Activated T-cell treated with anti-CD3 and anti-CD28 coated beads, Interleukin-2, amount 50 U/mL, for 24 hours (primary cell): ENCODE results near the gene ERRFI1.
"Not testable (repeated sequence)": the region's sequence is repeated elsewhere in the genome, so short reads cannot be mapped to it uniquely, and the experiment has no call there.

ENCODE experiments used
- DNase-seq: peaks from one replicate; pipeline ENCODE4 v3.0.0-alpha.2; 2020
- H3K27ac Mint-ChIP-seq: 2 replicates; pipeline ENCODE4 v1.8.0; 2020; ENCODE audit warnings: mild to moderate bottlenecking, mixed read lengths
- H3K27me3 Mint-ChIP-seq: 2 replicates; pipeline ENCODE4 v1.8.0; 2020; ENCODE audit warnings: mixed read lengths
- H3K36me3 Mint-ChIP-seq: 2 replicates; pipeline ENCODE4 v1.8.0; 2020; ENCODE audit warnings: low read depth, mixed read lengths
- H3K4me1 Mint-ChIP-seq: 2 replicates; pipeline ENCODE4 v1.8.0; 2020; ENCODE audit warnings: low read depth, mixed read lengths
- H3K4me3 Mint-ChIP-seq: 2 replicates; pipeline ENCODE4 v1.8.0; 2020; ENCODE audit warnings: mild to moderate bottlenecking, moderate library complexity, mixed read lengths
- H3K9me3 Mint-ChIP-seq: 2 replicates; pipeline ENCODE4 v1.8.0; 2020; ENCODE audit warnings: mixed read lengths

ERRFI1 gene, protein sequence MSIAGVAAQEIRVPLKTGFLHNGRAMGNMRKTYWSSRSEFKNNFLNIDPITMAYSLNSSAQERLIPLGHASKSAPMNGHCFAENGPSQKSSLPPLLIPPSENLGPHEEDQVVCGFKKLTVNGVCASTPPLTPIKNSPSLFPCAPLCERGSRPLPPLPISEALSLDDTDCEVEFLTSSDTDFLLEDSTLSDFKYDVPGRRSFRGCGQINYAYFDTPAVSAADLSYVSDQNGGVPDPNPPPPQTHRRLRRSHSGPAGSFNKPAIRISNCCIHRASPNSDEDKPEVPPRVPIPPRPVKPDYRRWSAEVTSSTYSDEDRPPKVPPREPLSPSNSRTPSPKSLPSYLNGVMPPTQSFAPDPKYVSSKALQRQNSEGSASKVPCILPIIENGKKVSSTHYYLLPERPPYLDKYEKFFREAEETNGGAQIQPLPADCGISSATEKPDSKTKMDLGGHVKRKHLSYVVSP

DNA sequence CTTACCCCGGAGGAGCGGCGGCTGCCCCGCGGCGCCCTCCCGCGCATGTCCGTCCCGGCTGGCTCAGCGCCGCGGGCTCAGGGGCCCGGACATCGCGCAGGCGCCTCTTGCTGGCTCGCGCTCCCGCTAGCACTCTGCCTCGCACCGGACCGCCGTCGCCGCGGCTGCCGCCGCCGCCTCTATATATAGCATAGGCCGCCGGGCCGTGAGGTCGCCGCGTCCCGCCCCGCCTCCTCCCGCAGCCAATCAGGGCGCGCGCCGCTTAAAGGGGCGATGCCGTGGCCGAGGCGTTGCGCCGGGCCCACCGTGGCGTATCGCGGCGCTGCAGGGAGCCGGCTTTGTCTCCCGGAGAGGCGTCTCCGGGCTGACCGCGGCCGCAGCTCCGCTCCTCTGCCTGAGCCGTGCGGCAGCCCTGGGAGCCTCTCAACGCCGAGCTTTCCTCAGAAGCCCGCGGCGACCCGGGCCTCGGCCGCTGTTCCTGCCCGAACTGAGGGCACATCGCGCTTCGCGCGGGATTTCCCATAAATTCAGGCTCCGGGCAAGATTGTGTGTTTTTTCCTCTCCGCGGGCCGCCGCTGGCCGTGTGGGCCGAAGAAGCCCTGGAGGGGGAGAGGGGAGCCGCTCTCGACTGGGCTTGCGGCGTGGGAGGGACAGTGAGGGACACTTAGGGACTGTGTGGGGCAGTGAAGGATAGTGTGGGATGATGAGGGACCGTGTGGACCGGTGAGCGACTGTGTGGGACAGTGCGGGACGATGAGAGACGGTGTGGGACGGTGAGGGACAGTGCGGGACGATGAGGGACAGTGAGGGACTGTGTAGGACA, at the start of gene ERRFI1:
Gene ERRFI1 (minus strand): TSS at position 157 of the 823 bp plus-strand sequence. CDS start 10,690 bp downstream, outside the sequence.
- DNase-seq = peak; percentile 93
- no peaks in the 10 kb centered on the region for H3K9me3 Mint-ChIP-seq
- H3K36me3 Mint-ChIP-seq = peaks cover 3% of the 10 kb centered on the region
- H3K4me1 Mint-ChIP-seq = peaks cover 12% of the 10 kb centered on the region
- peaks cover 31% of the 10 kb centered on the region for H3K27me3 Mint-ChIP-seq
- H3K4me3 Mint-ChIP-seq = peak within 1 kb of the TSS; percentile 79
- peak within 1 kb of the TSS; percentile 52 for H3K27ac Mint-ChIP-seq

DNA sequence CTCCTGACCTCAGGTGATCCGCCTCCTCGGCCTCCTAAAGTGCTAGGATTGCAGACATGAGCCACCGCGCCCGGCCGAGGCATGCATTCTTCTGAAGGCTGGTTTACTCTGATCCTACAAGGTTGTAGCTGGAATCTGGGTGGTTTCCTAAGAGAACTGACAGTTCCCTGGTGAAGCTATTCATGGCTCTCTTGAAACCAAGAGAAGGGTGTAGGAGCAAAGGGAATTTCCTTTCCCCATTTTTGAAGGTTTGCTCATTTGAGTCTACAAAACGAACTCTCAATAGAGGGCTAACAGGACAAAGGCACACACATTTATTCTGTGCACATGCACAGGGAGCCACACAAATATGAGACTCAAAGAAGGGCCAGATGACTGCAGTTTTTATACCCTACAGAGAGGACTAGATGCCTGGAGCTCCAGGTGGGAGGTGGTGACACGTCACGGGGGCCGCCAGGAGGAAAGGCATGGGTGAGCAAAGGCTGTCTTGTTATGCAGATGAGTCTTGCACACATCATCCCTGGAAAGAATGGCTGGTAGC, 49.5 kb upstream of the ERRFI1 start:
- Mint-ChIP-seq H3K27ac (no peak overlapping the region), H3K4me1 (peaks cover 8% of the 10 kb centered on the region), H3K36me3 (no peaks in the 10 kb centered on the region), H3K9me3 (no peaks in the 10 kb centered on the region), H3K4me3 (no peak overlapping the region), H3K27me3 (peaks cover 6% of the 10 kb centered on the region)
- no peak for DNase-seq

DNA sequence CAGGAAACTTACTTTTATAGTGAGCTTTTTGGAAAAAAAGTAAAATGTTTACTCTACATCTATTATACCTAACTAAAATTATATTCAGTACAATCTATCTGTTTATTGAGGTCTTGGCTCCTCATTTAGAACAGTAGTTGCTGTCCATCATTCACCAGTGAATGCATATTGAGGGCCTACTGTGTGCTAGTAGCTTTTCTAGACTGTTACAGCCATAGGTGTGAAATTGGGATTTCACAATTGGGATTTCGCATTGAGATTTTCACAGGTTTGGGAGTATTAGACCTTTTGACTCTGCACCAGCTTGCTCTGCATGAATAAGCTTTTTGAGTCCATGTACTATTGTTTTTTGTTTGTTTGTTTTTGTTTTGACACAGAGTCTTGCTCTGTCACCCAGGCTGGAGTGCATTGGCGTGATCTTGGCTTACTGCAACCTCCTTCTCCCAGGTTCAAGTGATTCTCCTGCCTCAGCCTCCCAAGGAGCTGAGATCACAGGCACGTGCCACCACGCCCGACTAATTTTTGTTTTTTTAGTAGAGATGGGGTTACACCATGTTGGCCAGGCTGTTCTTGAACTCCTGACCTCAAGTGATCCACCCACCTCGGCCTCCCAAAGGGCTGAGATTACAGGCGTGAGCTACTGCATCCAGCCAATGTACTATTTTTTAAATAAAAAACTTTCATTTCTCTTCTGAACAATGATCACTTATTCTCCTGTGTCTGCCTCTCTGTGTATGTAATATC, 47.2 kb upstream of the ERRFI1 start:
- H3K4me3 Mint-ChIP-seq = no peak overlapping the region
- H3K36me3 Mint-ChIP-seq = no peaks in the 10 kb centered on the region
- peaks cover 6% of the 10 kb centered on the region for H3K27me3 Mint-ChIP-seq
- no peaks in the 10 kb centered on the region for H3K9me3 Mint-ChIP-seq
- no peak for DNase-seq
- peaks cover 5% of the 10 kb centered on the region for H3K4me1 Mint-ChIP-seq
- H3K27ac Mint-ChIP-seq = no peak overlapping the region

DNA sequence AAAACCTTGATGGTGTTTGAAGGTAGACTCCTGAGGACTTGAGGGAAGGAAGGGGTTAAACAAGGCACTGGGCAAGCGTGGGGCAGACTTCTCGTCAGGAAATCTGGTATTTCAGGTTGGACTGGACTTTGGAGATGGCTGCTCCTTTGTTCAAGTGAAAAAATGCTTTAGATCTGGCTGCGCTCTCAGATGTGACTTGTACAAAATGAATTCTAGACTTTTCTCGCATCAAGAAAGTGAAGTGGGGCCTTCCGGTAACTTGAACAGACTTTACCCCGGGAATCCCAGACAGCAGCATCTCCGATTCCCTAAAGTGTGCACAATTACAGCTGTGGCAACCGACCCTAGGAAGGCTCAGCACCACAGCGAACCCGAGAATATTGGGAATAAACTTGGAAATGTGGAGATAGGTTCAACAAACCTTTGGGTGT, 44.3 kb upstream of the ERRFI1 start:
- Mint-ChIP-seq H3K4me1 (no peaks in the 10 kb centered on the region), H3K9me3 (no peaks in the 10 kb centered on the region), H3K27me3 (peaks cover 5% of the 10 kb centered on the region), H3K4me3 (no peak overlapping the region), H3K27ac (no peak overlapping the region), H3K36me3 (no peaks in the 10 kb centered on the region)
- no peak for DNase-seq

DNA sequence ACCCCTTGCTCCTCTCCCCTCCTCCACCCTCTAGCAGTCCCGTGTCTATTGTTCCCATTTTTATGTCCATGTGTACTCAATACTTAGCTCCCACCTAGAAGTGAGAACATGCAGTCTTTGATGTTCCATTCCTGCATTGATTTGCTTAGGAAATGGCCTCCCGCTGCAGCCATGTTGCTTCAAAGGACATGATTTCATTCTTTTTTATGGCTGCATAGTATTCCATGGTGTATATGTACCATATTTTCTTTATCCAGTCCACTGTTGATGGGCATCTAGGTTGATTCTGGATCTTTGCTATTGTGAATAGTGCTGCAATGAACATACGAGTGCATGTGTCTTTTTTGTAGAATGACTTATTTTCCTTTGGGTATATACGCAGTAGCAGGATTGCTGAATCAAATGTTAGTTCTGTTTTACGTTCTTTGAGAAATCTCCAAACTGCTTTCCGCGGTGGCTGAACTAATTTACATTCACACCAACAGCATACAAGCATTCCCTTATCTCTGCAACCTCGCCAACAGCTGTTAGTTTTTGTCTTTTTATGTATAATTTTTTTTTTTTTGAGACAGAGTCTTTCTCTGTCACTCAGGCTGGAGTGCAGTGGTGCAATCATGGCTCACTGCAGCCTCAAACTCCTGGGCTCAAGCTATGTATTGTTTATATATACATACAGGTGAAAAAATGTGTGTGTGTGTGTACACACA, 43.7 kb upstream of the ERRFI1 start:
- H3K9me3 Mint-ChIP-seq = not testable (repeated sequence)

DNA sequence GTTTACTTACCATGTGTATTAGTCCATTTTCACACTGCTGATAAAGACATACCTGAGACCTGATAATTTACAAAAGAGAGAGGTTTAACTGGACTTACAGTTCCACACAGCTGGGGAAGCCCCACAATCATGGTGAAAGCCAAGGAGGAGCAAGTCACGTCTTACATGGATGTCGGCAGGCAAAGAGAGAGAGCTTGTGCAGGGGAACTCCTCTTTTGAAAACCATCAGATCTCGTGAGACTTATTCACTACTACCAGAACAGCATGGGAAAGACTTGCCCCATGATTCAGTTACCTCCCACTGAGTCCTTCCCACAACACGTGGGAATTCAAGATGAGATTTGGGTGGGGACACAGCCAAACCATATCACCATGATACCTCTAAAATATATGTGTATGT, 39.3 kb upstream of the ERRFI1 start:
- Mint-ChIP-seq H3K9me3 (no peaks in the 10 kb centered on the region), H3K27me3 (peaks cover 11% of the 10 kb centered on the region), H3K27ac (no peak overlapping the region), H3K4me3 (no peak overlapping the region), H3K36me3 (no peaks in the 10 kb centered on the region), H3K4me1 (no peaks in the 10 kb centered on the region)
- no peak for DNase-seq

More for the DNA sequence above, 43.7 kb upstream of the ERRFI1 start:
- H3K27me3 Mint-ChIP-seq = peaks cover 11% of the 10 kb centered on the region
- H3K27ac Mint-ChIP-seq, H3K4me1 Mint-ChIP-seq, DNase-seq, H3K36me3 Mint-ChIP-seq, H3K4me3 Mint-ChIP-seq: not testable (repeated sequence)

DNA sequence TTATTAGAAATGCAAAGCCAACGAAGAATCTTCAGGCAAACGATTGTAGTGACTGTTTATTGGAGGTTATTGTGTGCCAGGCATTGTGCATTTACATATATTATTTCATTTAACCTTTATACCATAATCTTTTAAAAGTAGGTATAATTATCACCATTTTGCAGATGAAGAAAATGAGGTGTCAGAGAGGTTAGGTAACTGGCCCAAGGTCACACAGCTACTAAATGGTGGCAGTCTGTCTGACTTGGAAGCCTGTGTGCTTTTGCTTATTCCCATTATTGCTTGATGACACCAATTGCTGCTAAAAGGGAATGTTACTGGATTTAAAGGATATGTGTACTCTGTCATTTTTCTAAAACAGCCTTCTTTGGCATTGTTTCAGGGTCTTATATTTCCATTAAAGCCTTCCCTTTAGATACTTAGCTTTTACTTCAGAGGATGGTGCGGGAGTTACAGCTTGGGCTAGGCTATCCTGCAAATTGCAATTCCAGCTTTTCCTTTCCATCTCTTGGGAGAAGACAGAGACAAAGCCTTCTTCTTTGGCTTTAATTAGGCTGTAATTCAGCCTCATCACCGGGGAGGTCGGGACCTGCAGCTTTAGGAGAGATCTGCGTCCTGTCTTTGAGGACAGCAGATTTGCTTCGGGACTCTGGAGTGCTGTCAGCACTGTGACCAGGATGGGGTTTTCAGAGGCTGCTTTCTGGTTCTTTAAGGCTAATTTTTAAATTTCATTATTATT, 37.4 kb upstream of the ERRFI1 start:
- Mint-ChIP-seq H3K27ac (no peak overlapping the region), H3K9me3 (no peaks in the 10 kb centered on the region), H3K4me3 (no peak overlapping the region), H3K4me1 (no peaks in the 10 kb centered on the region), H3K36me3 (no peaks in the 10 kb centered on the region), H3K27me3 (peaks cover 11% of the 10 kb centered on the region)
- DNase-seq = no peak

DNA sequence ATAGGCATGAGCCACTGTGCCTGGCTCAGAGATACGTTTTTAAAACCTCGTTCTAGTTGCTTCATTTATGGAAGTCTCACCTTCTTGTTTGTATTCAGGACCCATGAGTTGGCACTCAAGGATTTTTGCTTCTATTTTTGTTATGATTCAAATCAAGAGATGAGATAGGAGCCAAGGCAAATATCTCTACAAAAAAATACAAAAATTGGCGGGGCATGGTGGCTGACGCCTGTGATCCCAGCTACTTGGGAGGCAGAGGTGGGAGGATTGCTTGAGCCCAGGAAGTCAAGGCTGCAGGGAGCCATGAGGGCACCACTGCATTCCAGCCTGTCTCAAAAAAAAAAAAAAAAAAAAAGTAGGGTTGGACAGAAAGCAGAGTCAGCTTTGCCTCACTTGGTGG, 36.8 kb upstream of the ERRFI1 start:
- Mint-ChIP-seq H3K36me3 (no peaks in the 10 kb centered on the region), H3K4me3 (no peak overlapping the region), H3K4me1 (no peaks in the 10 kb centered on the region), H3K9me3 (no peaks in the 10 kb centered on the region), H3K27ac (no peak overlapping the region), H3K27me3 (peaks cover 11% of the 10 kb centered on the region)
- no peak for DNase-seq

DNA sequence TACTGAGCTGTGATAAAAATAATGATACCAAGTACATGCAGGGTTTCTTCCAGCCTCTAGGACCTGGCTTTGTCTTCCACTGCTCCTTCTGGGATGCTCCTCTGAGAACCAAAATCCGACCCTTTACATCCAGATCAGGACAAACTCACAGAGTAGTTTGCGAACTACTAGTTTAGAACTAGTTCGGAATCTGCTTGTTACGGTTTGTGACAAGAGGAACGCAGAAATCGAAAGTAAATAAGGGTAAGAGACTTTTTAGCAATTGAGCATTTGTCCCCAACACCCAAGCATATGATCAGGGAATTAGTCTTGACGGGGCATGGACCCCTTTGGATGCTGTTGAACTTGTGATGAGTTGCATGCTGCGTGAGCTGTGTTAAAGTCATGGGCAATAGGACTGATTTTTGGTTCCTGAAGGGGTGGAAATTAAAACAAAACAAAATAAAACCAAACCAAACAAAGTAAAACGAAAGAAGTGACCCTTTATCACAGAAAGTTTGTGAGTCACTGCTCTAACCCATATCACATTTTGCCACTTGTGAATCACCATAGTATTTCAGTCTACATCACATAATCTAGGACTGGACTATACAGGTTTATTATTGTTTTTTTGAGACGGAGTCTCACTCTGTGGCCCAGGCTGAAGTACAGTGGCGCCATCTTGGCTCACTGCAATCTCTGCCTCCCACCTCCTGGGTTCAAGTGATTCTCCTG, 35.7 kb upstream of the ERRFI1 start:
- Mint-ChIP-seq H3K4me3 (no peak overlapping the region), H3K27ac (no peak overlapping the region), H3K27me3 (peaks cover 11% of the 10 kb centered on the region), H3K36me3 (no peaks in the 10 kb centered on the region), H3K9me3 (no peaks in the 10 kb centered on the region), H3K4me1 (no peaks in the 10 kb centered on the region)
- no peak for DNase-seq

DNA sequence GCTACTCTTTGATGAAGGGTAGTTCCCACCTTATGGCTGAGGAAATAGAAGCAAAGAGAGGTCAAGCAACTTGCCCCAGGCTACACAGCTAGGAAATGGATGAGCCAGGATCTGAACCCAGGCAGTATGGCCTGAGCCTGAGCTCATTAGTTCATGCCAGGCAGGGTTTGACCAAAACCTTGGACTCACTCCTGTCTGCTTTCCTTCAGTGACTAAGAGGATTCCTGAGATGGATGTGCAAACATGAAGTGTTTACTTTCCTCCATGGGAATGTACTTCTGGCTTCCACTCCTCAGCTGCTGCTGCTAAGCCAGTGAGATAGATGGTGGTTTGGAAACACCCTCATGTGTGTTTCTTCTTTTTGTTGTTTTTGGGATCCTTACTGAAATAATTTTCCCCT, 35.1 kb upstream of the ERRFI1 start:
- Mint-ChIP-seq H3K36me3 (no peaks in the 10 kb centered on the region), H3K27ac (no peak overlapping the region), H3K4me1 (no peaks in the 10 kb centered on the region), H3K4me3 (no peak overlapping the region), H3K9me3 (no peaks in the 10 kb centered on the region), H3K27me3 (peaks cover 11% of the 10 kb centered on the region)
- DNase-seq = no peak

DNA sequence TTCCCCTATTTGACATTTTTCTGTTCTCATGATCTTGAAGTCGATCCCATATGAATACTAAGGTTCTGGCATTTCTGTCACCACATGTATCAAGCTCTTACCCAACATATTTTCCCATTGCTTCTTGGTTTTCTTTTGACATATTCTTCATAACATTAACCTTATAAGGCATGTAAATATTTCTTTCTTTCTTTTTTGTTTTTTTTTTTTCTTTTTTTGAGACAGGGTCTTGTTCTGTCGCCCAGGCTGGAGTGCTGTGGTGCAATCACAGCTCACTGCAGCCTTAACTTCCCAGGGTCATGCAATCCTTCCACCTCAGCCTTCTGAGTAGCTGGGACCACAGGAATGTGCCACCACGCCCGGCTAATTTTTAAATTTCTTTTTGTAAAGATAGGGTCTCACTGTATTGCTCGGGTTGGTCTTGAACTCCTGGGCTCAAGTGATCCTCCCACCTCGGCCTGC, 33.1 kb upstream of the ERRFI1 start:
- DNase-seq = no peak
- Mint-ChIP-seq H3K27me3 (peaks cover 3% of the 10 kb centered on the region), H3K27ac (no peak overlapping the region)

DNA sequence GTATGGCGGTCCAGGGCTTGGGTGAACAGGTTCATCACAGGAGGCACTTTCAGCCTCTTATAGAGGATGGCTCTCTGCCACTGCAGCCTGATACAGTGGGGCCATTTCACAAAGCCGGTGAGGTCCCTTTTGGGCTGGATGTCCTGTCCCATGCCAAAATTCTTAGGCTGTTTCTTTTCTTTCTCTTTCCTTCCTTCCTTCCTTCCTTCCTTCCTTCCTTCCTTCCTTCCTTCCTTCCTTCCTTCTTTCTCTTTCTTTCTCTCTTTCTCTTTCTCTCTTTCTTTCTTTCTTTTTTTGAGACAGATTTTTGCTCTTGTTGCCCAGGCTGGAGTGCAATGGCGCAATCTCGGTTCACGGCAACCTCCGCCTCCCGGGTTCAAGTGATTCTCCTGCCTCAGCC, 31.7 kb upstream of the ERRFI1 start:
- not testable (repeated sequence) for H3K4me3 Mint-ChIP-seq, H3K4me1 Mint-ChIP-seq, DNase-seq, H3K27me3 Mint-ChIP-seq, H3K9me3 Mint-ChIP-seq, H3K27ac Mint-ChIP-seq, H3K36me3 Mint-ChIP-seq

More for the DNA sequence above, 33.1 kb upstream of the ERRFI1 start:
- Mint-ChIP-seq H3K9me3 (no peaks in the 10 kb centered on the region), H3K36me3 (no peaks in the 10 kb centered on the region), H3K4me3 (no peak overlapping the region), H3K4me1 (no peaks in the 10 kb centered on the region)

DNA sequence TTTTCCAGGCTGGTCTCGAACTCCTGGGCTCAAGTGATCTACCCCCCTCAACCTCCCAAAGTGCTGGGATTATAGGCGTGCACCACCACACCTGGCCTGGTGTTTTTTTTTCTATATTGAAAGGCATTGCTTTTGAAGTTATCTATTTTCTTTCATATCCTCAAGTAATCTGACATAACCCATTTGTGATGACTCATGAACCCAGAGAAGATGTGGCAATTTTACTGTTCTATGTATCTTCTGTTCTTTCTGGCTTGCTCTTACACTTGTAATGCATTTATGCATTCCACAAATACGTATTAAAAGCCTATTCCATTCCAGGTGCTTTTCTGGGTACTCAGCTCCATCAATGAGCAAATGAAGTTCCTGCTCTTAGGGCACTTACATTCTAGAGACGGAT, 29.9 kb upstream of the ERRFI1 start:
- Mint-ChIP-seq H3K36me3 (no peaks in the 10 kb centered on the region), H3K27me3 (no peaks in the 10 kb centered on the region), H3K4me1 (no peaks in the 10 kb centered on the region), H3K27ac (no peak overlapping the region), H3K4me3 (no peak overlapping the region), H3K9me3 (no peaks in the 10 kb centered on the region)
- DNase-seq = no peak
